ENCODE results near the gene HSPB6. TPM values are rescaled to one million over a fixed set of nuclear protein-coding genes. Genes with fewer than 3 reads are reported as not detected.

HSPB6 gene
- total and polyA plus RNA-seq, 2 of the 8 experiments (the other 6 are each of a cell fraction or from before 2014, with no cell fraction given) = 0.91 TPM; not detected in 1

DNA sequence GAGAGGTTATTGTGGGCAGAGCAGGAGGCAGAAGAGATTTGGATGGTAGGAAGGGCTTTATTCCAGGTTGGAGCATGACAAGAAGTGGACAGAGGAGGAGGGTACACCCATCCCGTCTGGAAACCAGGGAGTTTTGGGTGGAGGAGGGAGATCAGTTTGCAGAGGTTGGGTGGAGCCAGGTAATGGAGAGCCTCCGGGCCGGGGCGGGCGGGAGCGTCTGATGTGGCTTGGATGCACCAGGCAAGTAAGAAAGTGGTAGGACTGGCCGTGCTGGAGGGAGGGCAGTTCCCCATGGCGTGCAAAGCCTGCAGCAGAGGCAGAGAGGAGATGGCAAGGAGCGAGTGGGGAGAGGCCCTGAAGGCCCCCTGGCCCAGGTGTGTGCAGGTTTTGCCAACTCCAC lies 25.5 kb downstream of the HSPB6 start:
- no peak overlapping the region for H2BK15ac ChIP-seq (ENCODE audit: low read length)
- H3K4ac ChIP-seq (replicated peaks; ENCODE audit: insufficient read length, low read depth, low read length) = no peak overlapping the region
- no peak overlapping the region for H3K4me3 ChIP-seq (ENCODE audit: extremely low read depth in 1 of 4, insufficient read depth in 2 of 4, low read depth in 3 of 4, low read length in 4 of 4)
- no peaks in the 10 kb centered on the region for H3K9me3 ChIP-seq (ENCODE audit: insufficient read depth in 2 of 2, low read depth in 1 of 2, low read length in 1 of 2)
- H4K91ac ChIP-seq (replicated peaks; ENCODE audit: insufficient read length, low read length) = no peak overlapping the region
- no peak overlapping the region for H3K27ac ChIP-seq (ENCODE audit: low read depth, low read length)
- H2BK20ac ChIP-seq (ENCODE audit: low read length) = no peak overlapping the region
- DNase-seq (ENCODE audit: low read depth in 1 of 2, low spot score in 2 of 2) (no peak), FAIRE-seq (no peak)
- no peak overlapping the region for H3K23ac ChIP-seq (ENCODE audit: insufficient read length)
- H4K8ac ChIP-seq (ENCODE audit: extremely low read depth, insufficient read depth, low read length) = no peak overlapping the region
- H3K79me2 ChIP-seq (ENCODE audit: control insufficient read depth in 1 of 2, insufficient read depth in 2 of 2, low read length in 2 of 2) = no peaks in the 10 kb centered on the region
- H3K4me2 ChIP-seq (ENCODE audit: insufficient read depth in 1 of 2, low read depth in 2 of 2, low read length in 2 of 2) = no peak overlapping the region
- no peak overlapping the region for H3K14ac ChIP-seq (ENCODE audit: insufficient read length)
- H3K18ac ChIP-seq (ENCODE audit: extremely low read depth, low read length) = no peak overlapping the region
- H2AK5ac ChIP-seq (ENCODE audit: low read depth, low read length) = no peak overlapping the region
- 95% methylated on average over 6 of the region's 9 CpGs; no CpG with 5 or more reads in 1 of the 2 experiments for WGBS, 2 experiments (ENCODE audit: extremely low coverage in 1 of 2, insufficient coverage in 1 of 2, insufficient read length in 1 of 2, insufficient replicate concordance in 2 of 2, low coverage in 1 of 2, low lambda C conversion rate in 2 of 2, missing lambda C conversion rate in 1 of 2)
- no peak overlapping the region for H3K56ac ChIP-seq (replicated peaks; ENCODE audit: insufficient read length, low read depth, low read length)
- H2BK120ac ChIP-seq (replicated peaks; ENCODE audit: low read depth, low read length) = no peak overlapping the region
- no peaks in the 10 kb centered on the region for H3K23me2 ChIP-seq (ENCODE audit: low read depth, low read length)
- no peak overlapping the region for H3K9ac ChIP-seq (replicated peaks in 1 of 4; ENCODE audit: extremely low read depth in 1 of 4, low read depth in 3 of 4, low read length in 3 of 4)
- H3K4me1 ChIP-seq (replicated peaks in 1 of 4; ENCODE audit: control insufficient read depth in 3 of 4, insufficient read depth in 4 of 4, low read length in 3 of 4) = no peaks in the 10 kb centered on the region
- H3K79me1 ChIP-seq (ENCODE audit: low read depth, low read length) = no peaks in the 10 kb centered on the region
- ChIA-PET CTCF (ENCODE audit: partially characterized antibody) (interaction anchor here (0.5 kb wide), 1 partner anchor 139 kb away, joined by 3 read pairs; no protein-coding TSS in a partner anchor), POLR2A (ENCODE audit: partially characterized antibody) (interaction anchor here (0.6 to 3.4 kb wide), 4 partner anchors 9 to 32 kb away, joined by 3 to 14 read pairs (median 4); no protein-coding TSS in a partner anchor)
- no peak overlapping the region for H2AFZ ChIP-seq (ENCODE audit: low read length)
- peaks cover 12 to 24% of the 10 kb centered on the region in 2 experiments for H4K20me1 ChIP-seq (replicated peaks in 1 of 2; ENCODE audit: control insufficient read depth in 1 of 2, insufficient read depth in 2 of 2, low read length in 2 of 2)
- H2BK5ac ChIP-seq (ENCODE audit: low read depth, low read length) = 0 out of 2 replicates have a peak overlapping the region, but pooled peaks have one; percentile 52
- H3K36me3 ChIP-seq (ENCODE audit: control insufficient read depth in 2 of 4, insufficient read depth in 4 of 4, low read length in 3 of 4) = peaks cover 23 to 65% (median 56%) of the 10 kb centered on the region in 4 experiments
- no peak overlapping the region for H4K5ac ChIP-seq (ENCODE audit: insufficient read length, low read depth, low read length)
- no peak overlapping the region for H2BK12ac ChIP-seq (ENCODE audit: low read depth, low read length)
- H3K27me3 ChIP-seq (replicated peaks in 1 of 4; ENCODE audit: control insufficient read depth in 3 of 4, extremely low read depth in 1 of 4, insufficient read depth in 3 of 4, low read length in 3 of 4) = no peaks in the 10 kb centered on the region
- no peak for TF ChIP-seq HDAC2 (IDR thresholded peaks at IDR 0.05; ENCODE audit: borderline replicate concordance in 1 of 2, low read depth in 2 of 2, low read length in 2 of 2)

Data from H1 (cell line).